SK-N-MC (cell line): ENCODE measurements around the gene PITPNC1.

Experiments
- DNase-seq: peaks from one replicate; pipeline ENCODE4 v3.0.0-alpha.2; 2011; ENCODE audit warnings: low read depth, low spot score
- H3K27ac ChIP-seq: fragments of 200-600 bp; sonication (generic); 2 replicates; pipeline ENCODE4 v1.5.1; 2016; ENCODE audit warnings: mixed run types
- H3K36me3 ChIP-seq: fragments of 200-600 bp; sonication (generic); 2 replicates; pipeline ENCODE4 v1.6.1; 2017; ENCODE audit warnings: antibody characterized with exemption, low read length, mixed read lengths; ENCODE audit not compliant: insufficient read depth
- H3K4me3 ChIP-seq: fragments of 200-600 bp; sonication (generic); 2 replicates; pipeline ENCODE4 v1.5.1; 2016
- H3K9ac ChIP-seq: fragments of 200-600 bp; sonication (generic); 2 replicates; pipeline ENCODE4 v1.8.0; 2017; ENCODE audit warnings: mixed run types, mixed read lengths; ENCODE audit not compliant: insufficient read length
- H3K9me3 ChIP-seq: fragments of 200-600 bp; sonication (generic); 2 replicates; pipeline ENCODE4 v1.6.1; 2017; ENCODE audit warnings: low read depth, mild to moderate bottlenecking, antibody characterized with exemption, low read length, moderate library complexity, mixed read lengths
- EZH2 ChIP-seq: fragments of 200-600 bp; sonication (generic); IDR thresholded peaks from one replicate; pipeline ENCODE4 v1.6.1; 2017; ENCODE audit warnings: antibody characterized with exemption
- FOXP2 ChIP-seq: optimal IDR thresholded peaks from 2 replicates; pipeline ENCODE3; 2011; ENCODE audit warnings: mild to moderate bottlenecking, moderate library complexity; ENCODE audit not compliant: insufficient read depth; ENCODE audit errors: extremely low read length, control extremely low read depth
- POLR2AphosphoS5 ChIP-seq: IDR thresholded peaks from 2 replicates; pipeline ENCODE4 v1.6.1; 2012; ENCODE audit warnings: mild to moderate bottlenecking, low read depth, low read length, borderline replicate concordance

The PITPNC1 gene

GRCh38 chr17:67487506-67487905 is 110.4 kb downstream of the PITPNC1 start:
- Histone ChIP-seq H3K36me3 (no peaks in the 10 kb centered on the region), H3K27ac (no peak overlapping the region), H3K4me3 (no peak overlapping the region), H3K9ac (no peak overlapping the region), H3K9me3 (no peaks in the 10 kb centered on the region)
- no peak for DNase-seq
- TF ChIP-seq FOXP2 (no peak), POLR2AphosphoS5 (no peak), EZH2 (no peak)

- no peaks in the 10 kb centered on the region for H3K36me3 ChIP-seq
- H3K9ac ChIP-seq = no peak overlapping the region
- DNase-seq = no peak
- no peaks in the 10 kb centered on the region for H3K9me3 ChIP-seq
- no peak overlapping the region for H3K27ac ChIP-seq
- TF ChIP-seq EZH2 (no peak), POLR2AphosphoS5 (no peak)
- no peak overlapping the region for H3K4me3 ChIP-seq
These were observed 111.1 kb downstream of the PITPNC1 start for GRCh38 chr17:67488161-67488560.

DNA sequence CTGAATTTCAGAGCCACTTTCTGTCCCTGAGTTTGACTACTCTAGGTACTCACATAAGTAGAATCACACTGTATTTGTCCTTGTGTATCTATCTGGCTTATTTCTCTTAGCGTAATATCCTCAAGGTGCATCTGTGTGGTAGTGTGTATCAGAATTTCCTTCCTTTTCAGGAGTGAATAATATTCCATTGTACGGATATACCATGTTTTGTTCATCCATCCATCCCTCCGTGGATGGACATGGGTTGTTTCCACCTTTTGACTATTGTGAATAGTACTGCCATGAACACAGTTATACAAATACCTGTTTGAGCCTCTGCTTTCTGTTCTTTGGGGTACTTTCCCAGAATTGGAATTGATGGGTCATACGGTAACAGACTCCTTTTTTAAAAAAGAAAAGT is 111.7 kb downstream of the PITPNC1 start:
- Histone ChIP-seq H3K4me3 (no peak overlapping the region), H3K9me3 (no peaks in the 10 kb centered on the region), H3K9ac (no peak overlapping the region), H3K36me3 (no peaks in the 10 kb centered on the region), H3K27ac (no peak overlapping the region)
- DNase-seq = no peak
- no peak for TF ChIP-seq EZH2
- TF ChIP-seq FOXP2 = no peak
- TF ChIP-seq POLR2AphosphoS5 = no peak

- TF ChIP-seq POLR2AphosphoS5 = no peak
- H3K9me3 ChIP-seq = no peaks in the 10 kb centered on the region
- DNase-seq = no peak
- H3K27ac ChIP-seq = no peak overlapping the region
- no peak overlapping the region for H3K9ac ChIP-seq
- H3K36me3 ChIP-seq = no peaks in the 10 kb centered on the region
- no peak overlapping the region for H3K4me3 ChIP-seq
These were observed 112.2 kb downstream of the PITPNC1 start for GRCh38 chr17:67489273-67489672.

GRCh38 chr17:67490471-67490870 is 113.4 kb downstream of the PITPNC1 start:
- no peak overlapping the region for H3K27ac ChIP-seq
- H3K4me3 ChIP-seq = peak overlapping the region; percentile 7; the same call in 1 of the 2 replicates
- TF ChIP-seq EZH2 (no peak), FOXP2 (no peak), POLR2AphosphoS5 (no peak)
- no peaks in the 10 kb centered on the region for H3K36me3 ChIP-seq
- no peak overlapping the region for H3K9ac ChIP-seq
- no peaks in the 10 kb centered on the region for H3K9me3 ChIP-seq
- no peak for DNase-seq

- H3K27ac ChIP-seq = no peak overlapping the region
- H3K36me3 ChIP-seq = no peaks in the 10 kb centered on the region
- no peak overlapping the region for H3K9ac ChIP-seq
- no peak for DNase-seq
- TF ChIP-seq FOXP2 (no peak), EZH2 (no peak), POLR2AphosphoS5 (no peak)
- no peaks in the 10 kb centered on the region for H3K9me3 ChIP-seq
- no peak overlapping the region; the same call in 1 of the 2 replicates for H3K4me3 ChIP-seq
These were observed 114.1 kb downstream of the PITPNC1 start for GRCh38 chr17:67491009-67491680.

- Histone ChIP-seq H3K36me3 (no peaks in the 10 kb centered on the region), H3K4me3 (no peak overlapping the region), H3K9ac (no peak overlapping the region), H3K27ac (no peak overlapping the region), H3K9me3 (no peaks in the 10 kb centered on the region)
- no peak for TF ChIP-seq EZH2
- no peak for TF ChIP-seq POLR2AphosphoS5
- TF ChIP-seq FOXP2 = no peak
- DNase-seq = no peak
These were observed 114.6 kb downstream of the PITPNC1 start for GRCh38 chr17:67491681-67492024.

GRCh38 chr17:67492251-67492740 is 115.2 kb downstream of the PITPNC1 start:
- Histone ChIP-seq H3K27ac (no peak overlapping the region), H3K9ac (no peak overlapping the region), H3K9me3 (no peaks in the 10 kb centered on the region), H3K36me3 (no peaks in the 10 kb centered on the region), H3K4me3 (no peak overlapping the region)
- DNase-seq = no peak
- TF ChIP-seq FOXP2 = no peak
- no peak for TF ChIP-seq POLR2AphosphoS5
- TF ChIP-seq EZH2 = no peak
